HepG2 (cell line): ENCODE results near the gene OR6S1. TPM values are rescaled to one million over a fixed set of nuclear protein-coding genes. Genes with fewer than 3 reads are reported as not detected.

Source experiments
- BCL6 ChIP-seq: IDR thresholded peaks from 2 replicates; pipeline ENCODE4 v1.6.1; 2016; ENCODE audit warnings: missing genetic modification reagents, missing compliant biosample characterization
- ERF ChIP-seq: IDR thresholded peaks from 2 replicates; pipeline ENCODE4 v1.6.1; 2018; ENCODE audit warnings: missing biosample characterization, missing genetic modification reagents
- HNRNPH1 ChIP-seq: fragments of 200-400 bp; formaldehyde crosslinking; optimal IDR thresholded peaks from 2 replicates; pipeline ENCODE3; 2017; ENCODE audit warnings: mild to moderate bottlenecking, low read depth, low read length
- MLLT10 ChIP-seq: sonication (generic); formaldehyde crosslinking; IDR thresholded peaks from 2 replicates; pipeline ENCODE4 v1.4.0; 2020; ENCODE audit warnings: missing genetic modification reagents
- NCOA1 ChIP-seq: sonication (generic); formaldehyde crosslinking; IDR thresholded peaks from 2 replicates; pipeline ENCODE4 v1.9.0; 2021; ENCODE audit warnings: missing genetic modification reagents
- NFE2 ChIP-seq: sonication (generic); formaldehyde crosslinking; IDR thresholded peaks from 2 replicates; pipeline ENCODE4 v1.4.0; 2020; ENCODE audit warnings: missing genetic modification reagents
- ZFY ChIP-seq: sonication (generic); formaldehyde crosslinking; IDR thresholded peaks from 2 replicates; pipeline ENCODE4 v1.4.0; 2020; ENCODE audit warnings: missing genetic modification reagents
- ZNF33A ChIP-seq: sonication (generic); formaldehyde crosslinking; IDR thresholded peaks from 2 replicates; pipeline ENCODE4 v1.5.1; 2020; ENCODE audit warnings: missing genetic modification reagents, mild to moderate bottlenecking, moderate library complexity, borderline replicate concordance
- ZNF782 ChIP-seq: sonication (generic); formaldehyde crosslinking; IDR thresholded peaks from 2 replicates; pipeline ENCODE4 v1.4.0; 2020; ENCODE audit warnings: missing genetic modification reagents, mild to moderate bottlenecking, borderline replicate concordance
- polyA plus RNA-seq, 8 experiments: library from polyadenylated mRNA; depleted of rRNA in 3 of 8; stranded (reverse) in 7 of 8; unstranded in 1 of 8; fragments of >200 nt; fragmentation: Illumina TruSeq in 4 of 8; extraction: Trizol in 4 of 8; gene quantifications; 2 replicates each; pipeline versions ENCODE4 v1.2.1 to v1.2.3, GENCODE V29; 2011 to 2016; ENCODE audit warnings: low read depth in 4 of 8, missing spikeins in 1 of 8, mixed read lengths in 1 of 8; ENCODE audit not compliant: insufficient read depth in 1 of 8
- total RNA-seq, 5 experiments: library from RNA; depleted of rRNA; stranded (reverse); fragments of >200 nt; fragmentation: Illumina TruSeq; extraction: Trizol; gene quantifications; 2 replicates each; pipeline ENCODE4 v1.2.3, GENCODE V29; 2016; ENCODE audit warnings: low read depth in 1 of 5
- TF ChIP-seq, protein P1 (sequence below), 2 experiments: fragments of 450-650 bp in 1 of 2; sonication (generic) in 1 of 2; formaldehyde crosslinking in 1 of 2; IDR thresholded peaks; 2 replicates each; pipeline versions ENCODE4 v1.6.1 to v1.8.0; 2016 to 2022; ENCODE audit warnings: antibody characterized with exemption in 1 of 2, mild to moderate bottlenecking in 1 of 2, missing genetic modification reagents in 1 of 2
- TF ChIP-seq, protein P2 (sequence below): sonication (generic); formaldehyde crosslinking; IDR thresholded peaks from 2 replicates; pipeline ENCODE4 v1.9.0; 2021; ENCODE audit warnings: mild to moderate bottlenecking, missing genetic modification reagents
- TF ChIP-seq, protein P3 (sequence below): sonication (generic); formaldehyde crosslinking; IDR thresholded peaks from 2 replicates; pipeline ENCODE4 v1.4.0; 2020; ENCODE audit warnings: missing genetic modification reagents; ENCODE audit errors: not compliant biosample characterization

Gene OR6S1
- total and polyA plus RNA-seq, 2 of the 13 experiments (the other 11 are each of a cell fraction or from before 2014, with no cell fraction given): 0.09 TPM; not detected in 1

DNA sequence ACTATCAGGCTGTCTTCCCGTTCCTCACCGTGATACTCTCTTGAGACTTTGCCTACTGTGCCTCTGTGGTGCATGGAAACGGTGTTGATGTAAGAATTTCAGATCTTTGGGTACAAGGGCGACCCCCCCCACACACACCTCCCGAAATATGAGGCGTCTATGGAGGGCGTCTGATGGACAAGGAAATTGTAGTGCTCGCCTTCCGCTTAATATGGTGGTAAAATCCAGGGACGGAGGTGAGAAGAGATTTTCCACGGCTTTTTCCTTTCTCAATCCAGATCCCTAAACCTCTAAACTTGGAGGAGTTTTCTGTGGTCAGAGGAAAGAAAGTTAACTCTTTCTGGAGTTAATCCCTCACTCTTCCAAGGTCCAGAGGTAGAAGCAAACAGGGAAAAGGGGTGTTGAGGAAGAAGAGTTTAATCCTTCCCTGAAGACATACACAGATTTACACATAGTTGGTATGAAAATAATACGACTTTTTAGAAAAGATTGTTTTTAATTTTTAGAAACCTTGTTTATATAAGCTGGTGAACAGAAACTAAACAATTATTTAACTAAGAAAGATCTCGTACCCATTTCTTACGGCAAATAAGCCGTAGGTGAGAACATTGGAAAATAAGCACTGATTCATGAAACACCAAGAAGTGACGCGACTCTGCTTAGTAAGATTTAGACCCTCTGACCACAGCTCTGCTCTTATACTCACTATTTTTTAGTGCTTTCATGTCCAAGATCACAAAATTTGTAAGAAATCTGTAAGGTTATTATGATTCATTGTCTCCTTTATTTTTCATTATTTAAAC is 27.3 kb downstream of the OR6S1 start (continued):
- TF ChIP-seq, protein P1, sequence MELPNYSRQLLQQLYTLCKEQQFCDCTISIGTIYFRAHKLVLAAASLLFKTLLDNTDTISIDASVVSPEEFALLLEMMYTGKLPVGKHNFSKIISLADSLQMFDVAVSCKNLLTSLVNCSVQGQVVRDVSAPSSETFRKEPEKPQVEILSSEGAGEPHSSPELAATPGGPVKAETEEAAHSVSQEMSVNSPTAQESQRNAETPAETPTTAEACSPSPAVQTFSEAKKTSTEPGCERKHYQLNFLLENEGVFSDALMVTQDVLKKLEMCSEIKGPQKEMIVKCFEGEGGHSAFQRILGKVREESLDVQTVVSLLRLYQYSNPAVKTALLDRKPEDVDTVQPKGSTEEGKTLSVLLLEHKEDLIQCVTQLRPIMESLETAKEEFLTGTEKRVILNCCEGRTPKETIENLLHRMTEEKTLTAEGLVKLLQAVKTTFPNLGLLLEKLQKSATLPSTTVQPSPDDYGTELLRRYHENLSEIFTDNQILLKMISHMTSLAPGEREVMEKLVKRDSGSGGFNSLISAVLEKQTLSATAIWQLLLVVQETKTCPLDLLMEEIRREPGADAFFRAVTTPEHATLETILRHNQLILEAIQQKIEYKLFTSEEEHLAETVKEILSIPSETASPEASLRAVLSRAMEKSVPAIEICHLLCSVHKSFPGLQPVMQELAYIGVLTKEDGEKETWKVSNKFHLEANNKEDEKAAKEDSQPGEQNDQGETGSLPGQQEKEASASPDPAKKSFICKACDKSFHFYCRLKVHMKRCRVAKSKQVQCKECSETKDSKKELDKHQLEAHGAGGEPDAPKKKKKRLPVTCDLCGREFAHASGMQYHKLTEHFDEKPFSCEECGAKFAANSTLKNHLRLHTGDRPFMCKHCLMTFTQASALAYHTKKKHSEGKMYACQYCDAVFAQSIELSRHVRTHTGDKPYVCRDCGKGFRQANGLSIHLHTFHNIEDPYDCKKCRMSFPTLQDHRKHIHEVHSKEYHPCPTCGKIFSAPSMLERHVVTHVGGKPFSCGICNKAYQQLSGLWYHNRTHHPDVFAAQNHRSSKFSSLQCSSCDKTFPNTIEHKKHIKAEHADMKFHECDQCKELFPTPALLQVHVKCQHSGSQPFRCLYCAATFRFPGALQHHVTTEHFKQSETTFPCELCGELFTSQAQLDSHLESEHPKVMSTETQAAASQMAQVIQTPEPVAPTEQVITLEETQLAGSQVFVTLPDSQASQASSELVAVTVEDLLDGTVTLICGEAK (IDR thresholded peaks at IDR 0.05): no peak
- TF ChIP-seq, protein P1 (CRISPR knock-in tag; IDR thresholded peaks at IDR 0.05): no peak
- no peak for TF ChIP-seq HNRNPH1
- TF ChIP-seq BCL6 (CRISPR knock-in tag): no peak
- TF ChIP-seq, protein P2, sequence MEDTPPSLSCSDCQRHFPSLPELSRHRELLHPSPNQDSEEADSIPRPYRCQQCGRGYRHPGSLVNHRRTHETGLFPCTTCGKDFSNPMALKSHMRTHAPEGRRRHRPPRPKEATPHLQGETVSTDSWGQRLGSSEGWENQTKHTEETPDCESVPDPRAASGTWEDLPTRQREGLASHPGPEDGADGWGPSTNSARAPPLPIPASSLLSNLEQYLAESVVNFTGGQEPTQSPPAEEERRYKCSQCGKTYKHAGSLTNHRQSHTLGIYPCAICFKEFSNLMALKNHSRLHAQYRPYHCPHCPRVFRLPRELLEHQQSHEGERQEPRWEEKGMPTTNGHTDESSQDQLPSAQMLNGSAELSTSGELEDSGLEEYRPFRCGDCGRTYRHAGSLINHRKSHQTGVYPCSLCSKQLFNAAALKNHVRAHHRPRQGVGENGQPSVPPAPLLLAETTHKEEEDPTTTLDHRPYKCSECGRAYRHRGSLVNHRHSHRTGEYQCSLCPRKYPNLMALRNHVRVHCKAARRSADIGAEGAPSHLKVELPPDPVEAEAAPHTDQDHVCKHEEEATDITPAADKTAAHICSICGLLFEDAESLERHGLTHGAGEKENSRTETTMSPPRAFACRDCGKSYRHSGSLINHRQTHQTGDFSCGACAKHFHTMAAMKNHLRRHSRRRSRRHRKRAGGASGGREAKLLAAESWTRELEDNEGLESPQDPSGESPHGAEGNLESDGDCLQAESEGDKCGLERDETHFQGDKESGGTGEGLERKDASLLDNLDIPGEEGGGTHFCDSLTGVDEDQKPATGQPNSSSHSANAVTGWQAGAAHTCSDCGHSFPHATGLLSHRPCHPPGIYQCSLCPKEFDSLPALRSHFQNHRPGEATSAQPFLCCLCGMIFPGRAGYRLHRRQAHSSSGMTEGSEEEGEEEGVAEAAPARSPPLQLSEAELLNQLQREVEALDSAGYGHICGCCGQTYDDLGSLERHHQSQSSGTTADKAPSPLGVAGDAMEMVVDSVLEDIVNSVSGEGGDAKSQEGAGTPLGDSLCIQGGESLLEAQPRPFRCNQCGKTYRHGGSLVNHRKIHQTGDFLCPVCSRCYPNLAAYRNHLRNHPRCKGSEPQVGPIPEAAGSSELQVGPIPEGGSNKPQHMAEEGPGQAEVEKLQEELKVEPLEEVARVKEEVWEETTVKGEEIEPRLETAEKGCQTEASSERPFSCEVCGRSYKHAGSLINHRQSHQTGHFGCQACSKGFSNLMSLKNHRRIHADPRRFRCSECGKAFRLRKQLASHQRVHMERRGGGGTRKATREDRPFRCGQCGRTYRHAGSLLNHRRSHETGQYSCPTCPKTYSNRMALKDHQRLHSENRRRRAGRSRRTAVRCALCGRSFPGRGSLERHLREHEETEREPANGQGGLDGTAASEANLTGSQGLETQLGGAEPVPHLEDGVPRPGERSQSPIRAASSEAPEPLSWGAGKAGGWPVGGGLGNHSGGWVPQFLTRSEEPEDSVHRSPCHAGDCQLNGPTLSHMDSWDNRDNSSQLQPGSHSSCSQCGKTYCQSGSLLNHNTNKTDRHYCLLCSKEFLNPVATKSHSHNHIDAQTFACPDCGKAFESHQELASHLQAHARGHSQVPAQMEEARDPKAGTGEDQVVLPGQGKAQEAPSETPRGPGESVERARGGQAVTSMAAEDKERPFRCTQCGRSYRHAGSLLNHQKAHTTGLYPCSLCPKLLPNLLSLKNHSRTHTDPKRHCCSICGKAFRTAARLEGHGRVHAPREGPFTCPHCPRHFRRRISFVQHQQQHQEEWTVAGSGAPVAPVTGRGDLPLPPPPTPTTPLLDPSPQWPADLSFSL (CRISPR knock-in tag): no peak
- TF ChIP-seq, protein P3, sequence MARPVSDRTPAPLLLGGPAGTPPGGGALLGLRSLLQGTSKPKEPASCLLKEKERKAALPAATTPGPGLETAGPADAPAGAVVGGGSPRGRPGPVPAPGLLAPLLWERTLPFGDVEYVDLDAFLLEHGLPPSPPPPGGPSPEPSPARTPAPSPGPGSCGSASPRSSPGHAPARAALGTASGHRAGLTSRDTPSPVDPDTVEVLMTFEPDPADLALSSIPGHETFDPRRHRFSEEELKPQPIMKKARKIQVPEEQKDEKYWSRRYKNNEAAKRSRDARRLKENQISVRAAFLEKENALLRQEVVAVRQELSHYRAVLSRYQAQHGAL (CRISPR knock-in tag): no peak
- TF ChIP-seq ERF (CRISPR knock-in tag): no peak
- no peak for TF ChIP-seq NFE2 (CRISPR knock-in tag)
- TF ChIP-seq ZNF33A (CRISPR knock-in tag): no peak
- TF ChIP-seq NCOA1 (CRISPR knock-in tag): no peak
- no peak for TF ChIP-seq MLLT10 (CRISPR knock-in tag)
- TF ChIP-seq ZNF782 (CRISPR knock-in tag): no peak
- TF ChIP-seq ZFY: 0 out of 2 replicates have a peak, but pooled peaks have one; percentile 10
